Amniotic stem cell (primary cell): ENCODE data around the gene PHKA1.
A peak's percentile ranks its signal among the peaks of the same experiment; 100 is the strongest.
"Not testable (repeated sequence)": the region's sequence is repeated elsewhere in the genome, so short reads cannot be mapped to it uniquely, and the experiment has no call there.

Source experiments
- DNase-seq: peaks from one replicate; lab custom pipeline; 2025; lab: John Stamatoyannopoulos, UW

The PHKA1 gene

DNA sequence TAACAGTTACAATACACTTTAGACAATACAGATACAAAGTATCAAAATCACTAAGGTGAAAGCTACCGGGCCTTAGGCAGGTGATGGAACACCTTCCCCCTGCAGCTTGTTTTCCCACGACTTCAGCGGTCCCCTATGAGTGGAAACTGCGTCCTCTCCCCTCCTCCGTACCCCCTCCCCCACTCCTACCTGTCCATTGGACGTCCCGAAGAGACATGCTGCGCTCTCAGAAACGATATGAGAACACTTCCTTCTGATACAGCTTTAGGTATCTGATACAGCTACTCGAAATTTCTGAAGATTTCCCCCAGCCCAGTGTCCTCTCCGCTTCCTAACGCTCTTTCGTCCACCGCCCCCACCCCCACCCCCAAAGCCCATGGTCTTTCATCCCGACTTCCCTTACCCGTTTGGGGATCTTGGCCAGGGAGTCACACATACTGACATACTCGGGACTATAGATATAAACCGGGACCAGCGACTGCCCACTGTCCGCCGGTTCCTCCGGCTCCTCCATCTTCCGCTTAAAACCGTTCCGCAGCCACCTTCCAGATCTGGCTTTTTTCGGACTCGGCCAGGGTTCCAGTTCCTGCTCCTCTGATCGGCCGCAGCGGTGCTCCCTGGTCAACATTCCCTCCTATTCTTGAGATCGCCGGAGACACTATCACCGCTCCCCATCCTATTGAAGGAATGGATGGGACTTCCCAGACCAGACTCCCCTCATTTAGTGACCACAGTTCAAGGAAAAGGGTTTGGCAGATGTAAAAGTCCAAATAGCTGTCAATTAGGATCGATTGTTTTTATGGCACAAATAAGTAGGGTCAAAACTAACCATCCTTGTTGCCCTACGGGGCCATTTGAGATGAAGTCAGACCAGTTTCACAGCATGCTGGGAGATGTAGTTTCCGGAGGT is 141.6 kb downstream of the PHKA1 start, which contains the start of gene HDAC8:
Gene HDAC8, minus strand, starts transcription at position 596 of the 910 bp plus-strand sequence. Its CDS starts 82 bp downstream, at position 514.
- peak; percentile 43 for DNase-seq

- no peak for DNase-seq
Observed at GRCh38 chrX:72569786-72570185, 144.3 kb downstream of the PHKA1 start.

DNA sequence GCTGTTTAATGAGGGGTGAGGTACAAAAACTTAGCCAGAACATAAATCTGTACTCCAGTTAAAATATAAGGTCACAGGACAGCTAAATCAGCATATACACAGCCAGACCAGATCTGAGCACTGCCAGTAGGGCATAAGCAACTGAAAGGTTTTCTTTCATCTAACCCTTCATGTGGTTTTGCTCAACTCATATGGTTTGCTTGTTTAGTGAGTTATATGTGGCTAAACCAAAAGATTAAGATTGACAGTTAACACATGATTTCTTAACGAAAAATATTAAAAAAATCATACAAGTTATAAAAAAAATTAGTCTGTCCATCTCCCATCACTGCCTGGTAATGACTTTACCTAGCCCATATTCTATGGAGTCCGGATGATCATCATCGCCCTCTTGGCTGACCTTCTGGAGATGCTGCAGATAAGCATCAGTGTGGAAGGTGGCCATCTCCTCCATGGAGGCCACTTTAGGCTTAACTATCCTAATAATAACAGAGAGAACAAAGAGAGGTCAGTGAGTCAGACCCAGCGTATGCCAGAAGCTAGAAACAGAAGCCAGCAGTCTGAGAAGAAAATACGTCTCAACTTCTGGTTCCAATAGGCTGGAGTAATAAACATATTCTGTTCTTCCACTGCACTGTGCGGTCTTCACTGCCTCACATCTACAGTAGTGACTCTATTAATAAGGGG is 145.6 kb downstream of the PHKA1 start:
- no peak for DNase-seq

GRCh38 chrX:72566448-72566847 is 147.7 kb downstream of the PHKA1 start:
- no peak for DNase-seq

DNA sequence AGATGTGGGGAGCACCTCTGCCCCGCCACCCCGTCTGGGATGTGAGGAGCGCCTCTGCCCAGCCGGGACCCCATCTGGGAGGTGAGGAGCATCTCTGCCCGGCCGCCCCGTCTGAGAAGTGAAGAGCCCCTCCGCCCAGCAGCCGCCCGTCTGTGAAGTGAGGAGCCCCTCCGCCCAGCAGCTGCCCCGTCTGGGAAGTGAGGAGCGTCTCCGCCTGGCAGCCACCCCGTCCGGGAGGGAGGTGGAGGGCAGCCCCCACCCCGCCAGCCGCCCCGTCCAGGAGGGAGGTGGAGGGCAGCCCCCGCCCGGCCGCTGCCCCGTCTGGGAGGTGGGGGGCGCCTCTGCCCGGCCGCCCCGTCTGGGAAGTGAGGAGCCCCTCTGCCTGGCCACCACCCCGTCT is 154.5 kb downstream of the PHKA1 start:
- DNase-seq: not testable (repeated sequence)

GRCh38 chrX:72554448-72555140 is 159.5 kb downstream of the PHKA1 start:
- no peak for DNase-seq

GRCh38 chrX:72552443-72552842 is 161.7 kb downstream of the PHKA1 start:
- DNase-seq: not testable (repeated sequence)

GRCh38 chrX:72545990-72546389 is 168.1 kb downstream of the PHKA1 start:
- no peak for DNase-seq

GRCh38 chrX:72540318-72540717 is 173.8 kb downstream of the PHKA1 start:
- DNase-seq: no peak

DNA sequence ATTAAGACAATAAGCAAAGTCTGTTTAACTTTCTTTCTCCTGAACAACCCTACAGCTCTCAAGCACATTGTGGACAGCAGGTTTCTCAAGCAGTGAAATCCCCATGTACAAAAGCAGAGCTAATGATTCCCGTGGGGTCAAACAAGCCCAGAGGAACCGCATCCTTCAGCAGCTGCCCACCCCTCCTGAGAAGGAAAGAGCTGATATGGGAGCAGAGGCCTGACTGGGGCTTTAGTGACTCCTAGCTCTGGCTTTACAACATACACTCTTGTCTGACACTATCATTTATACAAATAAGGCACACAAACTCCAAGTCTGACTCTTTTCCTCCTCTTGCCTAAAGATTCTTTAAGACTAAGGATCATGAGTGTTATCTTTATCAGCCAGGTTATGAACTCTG is 174.3 kb downstream of the PHKA1 start:
- DNase-seq: no peak

- DNase-seq: no peak
Observed at GRCh38 chrX:72536542-72536941, 177.6 kb downstream of the PHKA1 start.

GRCh38 chrX:72532366-72532765 is 181.7 kb downstream of the PHKA1 start:
- DNase-seq: no peak
